GM12873 (cell line): Measurements from ENCODE around the gene DEFB129.

Experiments used
- TF ChIP-seq, protein P1 (sequence below): IDR thresholded peaks from 2 replicates; pipeline ENCODE4 v1.5.1; 2012; ENCODE audit warnings: low read depth, mild to moderate bottlenecking, moderate library complexity, low read length, control low read depth; ENCODE audit not compliant: insufficient read depth; ENCODE audit errors: missing control alignments

The DEFB129 gene

DNA sequence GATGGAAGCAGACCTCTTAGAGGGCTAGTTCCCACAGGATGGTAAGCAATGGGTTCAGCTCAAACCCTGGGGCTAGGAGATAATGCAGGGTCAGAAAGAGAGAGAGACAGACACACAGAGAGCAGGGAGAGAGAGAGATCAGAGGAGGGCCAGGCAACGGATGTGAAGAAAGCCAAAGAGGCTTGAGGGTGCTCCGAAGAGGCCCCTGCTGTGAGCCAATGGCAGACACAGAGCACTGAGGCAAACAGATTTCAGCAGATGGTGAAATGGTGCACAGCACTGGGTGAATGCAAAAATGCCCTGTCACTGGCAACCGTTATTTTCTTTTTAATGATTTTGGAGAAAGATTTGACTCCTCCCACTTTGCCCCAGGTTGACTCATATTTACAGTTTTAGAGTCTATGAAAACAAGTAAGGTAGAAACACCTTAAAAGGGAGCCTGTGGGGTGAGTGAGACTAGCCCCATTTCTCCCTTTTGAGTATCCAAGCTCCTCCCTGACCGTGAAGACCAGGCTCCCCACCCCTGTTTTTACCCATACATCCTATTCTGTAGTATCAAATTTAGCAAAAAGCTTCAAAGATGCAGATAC lies 31.3 kb downstream of the DEFB129 start:
- TF ChIP-seq, protein P1, sequence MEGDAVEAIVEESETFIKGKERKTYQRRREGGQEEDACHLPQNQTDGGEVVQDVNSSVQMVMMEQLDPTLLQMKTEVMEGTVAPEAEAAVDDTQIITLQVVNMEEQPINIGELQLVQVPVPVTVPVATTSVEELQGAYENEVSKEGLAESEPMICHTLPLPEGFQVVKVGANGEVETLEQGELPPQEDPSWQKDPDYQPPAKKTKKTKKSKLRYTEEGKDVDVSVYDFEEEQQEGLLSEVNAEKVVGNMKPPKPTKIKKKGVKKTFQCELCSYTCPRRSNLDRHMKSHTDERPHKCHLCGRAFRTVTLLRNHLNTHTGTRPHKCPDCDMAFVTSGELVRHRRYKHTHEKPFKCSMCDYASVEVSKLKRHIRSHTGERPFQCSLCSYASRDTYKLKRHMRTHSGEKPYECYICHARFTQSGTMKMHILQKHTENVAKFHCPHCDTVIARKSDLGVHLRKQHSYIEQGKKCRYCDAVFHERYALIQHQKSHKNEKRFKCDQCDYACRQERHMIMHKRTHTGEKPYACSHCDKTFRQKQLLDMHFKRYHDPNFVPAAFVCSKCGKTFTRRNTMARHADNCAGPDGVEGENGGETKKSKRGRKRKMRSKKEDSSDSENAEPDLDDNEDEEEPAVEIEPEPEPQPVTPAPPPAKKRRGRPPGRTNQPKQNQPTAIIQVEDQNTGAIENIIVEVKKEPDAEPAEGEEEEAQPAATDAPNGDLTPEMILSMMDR, result no peak

DNA sequence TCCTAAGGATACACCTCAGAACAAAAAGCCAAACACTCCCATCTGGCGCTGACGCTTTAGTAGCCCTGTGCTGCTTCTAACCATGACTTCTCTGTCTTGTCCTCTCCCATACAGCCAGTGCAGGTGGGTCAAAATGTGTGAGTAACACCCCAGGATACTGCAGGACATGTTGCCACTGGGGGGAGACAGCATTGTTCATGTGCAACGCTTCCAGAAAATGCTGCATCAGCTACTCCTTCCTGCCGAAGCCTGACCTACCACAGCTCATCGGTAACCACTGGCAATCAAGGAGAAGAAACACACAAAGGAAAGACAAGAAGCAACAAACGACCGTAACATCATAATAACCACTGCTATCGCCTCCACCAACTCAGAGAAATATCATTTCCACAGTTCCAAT lies 31.9 kb downstream of the DEFB129 start:
- TF ChIP-seq, protein P1, result peak; percentile 32

DNA sequence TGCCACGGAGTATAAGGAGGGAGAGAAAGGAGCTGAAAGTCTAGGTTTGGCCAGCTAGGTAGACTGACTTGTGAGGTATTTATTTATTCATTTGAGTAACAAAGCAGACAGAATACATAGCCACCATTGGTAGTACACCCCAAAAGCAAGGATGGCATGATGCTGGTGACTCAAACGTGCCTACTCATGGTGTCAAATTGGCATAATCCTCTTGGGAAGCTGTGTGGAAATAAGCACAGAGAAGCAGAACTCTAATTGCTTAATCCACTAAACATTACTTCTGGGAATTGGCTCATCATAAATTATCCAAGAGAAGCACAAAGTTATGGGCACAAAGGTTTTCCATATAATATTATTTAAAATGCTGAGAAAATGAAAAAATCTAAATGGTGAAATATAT lies 32.9 kb downstream of the DEFB129 start:
- TF ChIP-seq, protein P1, result no peak

DNA sequence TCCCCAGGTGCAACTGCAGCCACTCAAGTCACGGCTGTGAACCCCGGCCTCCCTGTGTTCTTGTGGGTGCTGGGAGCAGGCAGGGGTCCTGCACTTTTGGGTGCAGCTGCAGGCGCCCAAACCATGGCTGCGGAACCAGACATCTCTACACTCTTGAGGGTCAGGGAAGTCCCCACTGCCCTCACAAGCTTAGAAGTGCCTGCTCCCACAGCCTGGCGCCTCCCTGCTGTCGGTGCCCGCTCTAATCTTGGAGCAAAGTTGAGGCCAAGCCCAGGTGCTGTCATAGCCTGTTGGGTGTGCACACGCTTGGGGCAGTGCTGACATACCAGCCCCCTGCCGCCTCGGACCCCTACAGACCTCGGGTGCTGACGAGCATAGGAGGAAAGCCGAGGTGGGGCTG lies 36.6 kb downstream of the DEFB129 start:
- TF ChIP-seq, protein P1, result no peak

DNA sequence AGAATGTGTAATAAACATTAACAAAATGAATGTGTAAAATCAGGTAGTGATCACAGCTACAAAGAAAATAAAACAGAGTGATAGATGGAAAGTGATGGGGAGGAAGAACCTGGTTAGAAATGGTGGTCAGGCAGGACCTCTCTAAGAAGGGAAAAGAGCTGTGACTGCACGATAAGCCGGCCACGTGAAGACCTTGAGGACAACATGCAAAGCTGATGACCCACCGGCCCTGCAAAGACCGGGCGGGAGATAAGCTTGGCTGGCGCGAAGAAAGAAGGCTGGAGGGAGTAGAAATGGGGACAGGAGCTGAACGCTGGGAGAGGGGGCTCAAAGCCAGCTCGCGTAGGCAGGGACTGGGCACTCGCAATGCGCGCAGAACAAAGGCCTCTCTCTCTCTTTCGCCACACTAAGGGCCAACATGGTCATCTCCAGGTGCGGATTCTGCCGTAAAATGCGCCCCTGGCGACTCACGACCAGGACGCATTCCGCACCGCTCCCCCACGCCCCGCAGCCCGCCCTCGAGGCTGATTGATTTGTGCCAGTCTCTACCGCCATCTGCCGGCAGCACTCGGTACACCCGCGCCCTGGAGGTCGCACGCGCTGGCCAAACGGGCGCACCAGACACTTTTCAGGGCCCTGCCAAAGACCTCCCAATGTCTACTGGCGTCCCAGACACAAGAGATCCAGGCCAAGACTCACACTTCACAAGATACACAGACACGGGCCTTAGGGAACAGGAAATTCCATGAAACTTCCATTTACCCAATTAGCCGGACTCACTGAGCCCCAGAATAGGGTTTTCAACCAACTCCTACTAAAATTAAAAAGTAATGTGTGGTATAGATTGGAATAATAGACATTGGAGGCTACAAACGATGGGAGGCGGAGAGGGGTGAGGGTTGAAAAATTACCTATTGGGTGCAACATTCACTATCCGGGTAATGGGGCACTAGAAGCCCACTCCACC lies 39.8 kb downstream of the DEFB129 start:
- TF ChIP-seq, protein P1, result peak; percentile 93

DNA sequence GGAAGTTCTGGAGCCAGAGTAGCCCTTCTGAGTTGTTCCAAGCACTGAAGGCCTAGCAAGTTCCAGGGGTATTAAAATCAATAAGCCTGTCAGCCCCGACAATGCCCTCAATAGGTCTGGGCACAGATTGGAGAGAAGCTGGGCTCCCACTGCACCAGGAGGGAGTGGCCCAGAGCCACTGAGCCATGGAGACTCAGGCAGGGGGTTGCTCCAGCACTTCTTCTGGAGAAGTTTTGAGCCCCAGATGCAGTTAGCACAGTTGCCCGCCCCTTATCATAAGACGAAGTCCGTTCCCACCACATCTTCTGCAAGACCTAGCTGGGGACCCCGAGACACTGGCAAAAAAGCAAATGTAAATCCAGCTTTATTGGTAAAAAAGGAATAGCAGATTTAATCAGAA lies 43.5 kb downstream of the DEFB129 start:
- TF ChIP-seq, protein P1, result no peak

DNA sequence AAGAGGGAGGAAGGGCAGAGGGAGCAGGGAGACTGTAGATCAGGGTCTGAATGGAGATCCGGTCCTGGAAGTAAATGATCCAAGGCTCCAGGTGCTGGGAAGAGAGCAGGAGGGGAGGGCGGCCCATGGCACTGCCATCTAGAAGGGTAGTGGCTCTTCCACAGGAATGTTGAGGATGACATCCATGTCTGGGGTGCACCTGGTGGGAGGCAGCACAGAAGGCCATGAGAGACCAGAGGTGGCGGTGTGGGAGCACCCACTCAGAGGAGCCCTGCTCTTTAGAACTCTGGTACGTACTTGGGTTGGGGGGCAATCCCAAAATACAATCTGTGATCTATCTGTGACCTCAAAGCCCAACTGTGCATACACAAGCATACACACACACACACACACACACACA lies 44.0 kb downstream of the DEFB129 start:
- TF ChIP-seq, protein P1, result no peak
